Hematopoietic multipotent progenitor cell treated with erythropoietin and hydrocortisone succinate and interleukin-3 and kit ligand, for 4 days (in vitro differentiated cells): Measurements from ENCODE around the gene CREB3L1.

Experiments used
- DNase-seq: peaks from one replicate; pipeline ENCODE4 v3.0.0-alpha.2; 2015

The CREB3L1 gene

GRCh38 chr11:46277622-46278386, at the start of gene CREB3L1:
TSS of gene CREB3L1 (plus strand) at chr11:46277662. CDS start at chr11:46278112, 450 bp downstream.
- no peak for DNase-seq

GRCh38 chr11:46229230-46229629, 48.2 kb upstream of the CREB3L1 start:
- DNase-seq: peak; percentile 52

- no peak for DNase-seq
Measured at GRCh38 chr11:46234311-46234710, 43.2 kb upstream of the CREB3L1 start.

- DNase-seq: peak; percentile 62
Measured at GRCh38 chr11:46235777-46236688, 41.4 kb upstream of the CREB3L1 start.

GRCh38 chr11:46236918-46237247, 40.6 kb upstream of the CREB3L1 start:
- DNase-seq: no peak

- DNase-seq: peak; percentile 85
Measured at GRCh38 chr11:46237248-46238077, 40.0 kb upstream of the CREB3L1 start.

- DNase-seq: peak; percentile 77
Measured at GRCh38 chr11:46238078-46238966, 39.1 kb upstream of the CREB3L1 start.

GRCh38 chr11:46238967-46239800, 38.3 kb upstream of the CREB3L1 start:
- peak; percentile 90 for DNase-seq

- no peak for DNase-seq
Measured at GRCh38 chr11:46239801-46240061, 37.7 kb upstream of the CREB3L1 start.

GRCh38 chr11:46240371-46240770, 37.1 kb upstream of the CREB3L1 start:
- DNase-seq: no peak

- no peak for DNase-seq
Measured at GRCh38 chr11:46240861-46241260, 36.6 kb upstream of the CREB3L1 start.

- DNase-seq: peak; percentile 35
Measured at GRCh38 chr11:46242041-46242951, 35.2 kb upstream of the CREB3L1 start.

GRCh38 chr11:46242952-46243795, 34.3 kb upstream of the CREB3L1 start:
- peak; percentile 96 for DNase-seq

GRCh38 chr11:46243796-46244109, 33.7 kb upstream of the CREB3L1 start:
- no peak for DNase-seq

- DNase-seq: no peak
Measured at GRCh38 chr11:46246521-46246920, 30.9 kb upstream of the CREB3L1 start.

- no peak for DNase-seq
Measured at GRCh38 chr11:46247090-46247489, 30.4 kb upstream of the CREB3L1 start.

GRCh38 chr11:46247659-46248058, 29.8 kb upstream of the CREB3L1 start:
- DNase-seq: peak; percentile 36

- no peak for DNase-seq
Measured at GRCh38 chr11:46248289-46249102, 29.0 kb upstream of the CREB3L1 start.
